Stimulated activated CD8-positive, alpha-beta memory T cell treated with anti-CD3 and anti-CD28 coated beads, Interleukin-12 subunit alpha, Interleukin-12 subunit beta, amount 100 ng/mL, for 24 hours (primary cell): ENCODE measurements around the gene INAVA.
"Not testable (repeated sequence)": the region's sequence is repeated elsewhere in the genome, so short reads cannot be mapped to it uniquely, and the experiment has no call there.

Experiments
- DNase-seq: peaks from one replicate; pipeline ENCODE4 v3.0.0-alpha.2; 2020; ENCODE audit errors: extremely low read depth

Gene INAVA

GRCh38 chr1:200918006-200918405, 23.3 kb downstream of the INAVA start:
- DNase-seq, result no peak

DNA sequence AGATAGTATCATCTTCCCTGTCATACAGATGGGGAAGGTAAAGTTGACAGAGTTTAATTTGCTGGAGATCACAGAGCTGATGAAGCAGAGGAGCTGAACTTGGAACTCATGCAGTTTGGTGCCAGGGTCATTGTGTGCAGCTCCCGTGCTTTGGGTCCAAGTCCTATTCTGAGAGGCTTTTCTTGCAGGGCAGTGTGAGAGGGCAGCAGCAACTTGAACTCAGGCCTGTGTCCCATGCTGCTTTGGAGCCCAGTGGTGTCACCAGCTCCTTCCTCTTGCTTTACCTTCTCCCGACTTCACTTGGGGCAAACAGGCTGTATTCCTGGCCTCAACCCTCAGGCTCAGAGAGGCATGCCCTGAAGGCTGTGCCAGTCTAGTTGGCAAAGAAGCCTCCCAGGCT, 24.7 kb downstream of the INAVA start:
- no peak for DNase-seq

DNA sequence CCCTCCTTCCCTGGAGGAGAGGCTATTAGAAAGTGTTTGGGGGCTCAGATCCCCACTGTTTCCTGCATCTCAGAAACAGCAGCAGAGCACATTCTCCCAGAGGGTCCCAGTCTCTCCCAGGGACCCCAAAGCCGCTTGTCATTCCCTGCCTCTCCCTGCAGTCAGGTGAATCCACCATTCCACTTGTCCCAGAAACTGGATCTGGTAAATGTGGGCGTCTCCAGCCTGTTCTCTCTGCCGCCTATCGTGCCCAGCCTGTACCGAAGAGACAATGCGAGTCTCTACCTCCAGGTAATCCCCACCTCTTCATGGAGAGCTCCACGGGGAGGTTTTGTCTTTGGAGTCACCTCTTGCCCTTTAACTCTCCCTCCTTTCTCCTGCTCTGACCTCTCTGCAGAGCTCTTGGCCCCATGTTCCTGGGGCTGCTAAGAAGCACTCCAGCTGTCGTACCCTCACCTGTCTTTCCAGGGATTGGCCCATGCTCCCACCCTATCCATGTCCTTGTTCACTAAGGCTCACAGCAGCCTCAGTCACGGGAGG, 26.9 kb downstream of the INAVA start:
- no peak for DNase-seq

- no peak for DNase-seq
Measured at GRCh38 chr1:200922406-200922805, 27.7 kb downstream of the INAVA start.

GRCh38 chr1:200923601-200924000, 28.9 kb downstream of the INAVA start:
- no peak for DNase-seq

DNA sequence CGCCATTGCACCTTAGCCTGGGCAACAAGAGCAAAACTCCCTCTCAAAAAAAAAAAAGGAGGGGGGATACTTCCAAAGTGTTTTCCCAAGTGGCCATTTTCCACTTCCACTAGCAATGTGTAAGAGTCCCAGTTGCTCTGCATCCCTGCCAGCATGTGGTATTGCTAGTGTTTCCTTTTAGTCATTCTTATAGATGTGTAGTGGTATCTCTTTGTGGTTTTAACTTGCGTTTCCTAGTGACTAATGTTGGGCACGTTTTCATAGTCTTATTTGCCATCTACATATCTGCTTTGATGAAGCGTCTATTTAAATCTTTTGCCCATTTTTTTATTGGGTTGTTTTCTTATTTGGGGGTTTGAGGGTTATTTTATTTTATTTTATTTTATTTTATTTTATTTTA, 31.1 kb downstream of the INAVA start:
- no peak for DNase-seq

DNA sequence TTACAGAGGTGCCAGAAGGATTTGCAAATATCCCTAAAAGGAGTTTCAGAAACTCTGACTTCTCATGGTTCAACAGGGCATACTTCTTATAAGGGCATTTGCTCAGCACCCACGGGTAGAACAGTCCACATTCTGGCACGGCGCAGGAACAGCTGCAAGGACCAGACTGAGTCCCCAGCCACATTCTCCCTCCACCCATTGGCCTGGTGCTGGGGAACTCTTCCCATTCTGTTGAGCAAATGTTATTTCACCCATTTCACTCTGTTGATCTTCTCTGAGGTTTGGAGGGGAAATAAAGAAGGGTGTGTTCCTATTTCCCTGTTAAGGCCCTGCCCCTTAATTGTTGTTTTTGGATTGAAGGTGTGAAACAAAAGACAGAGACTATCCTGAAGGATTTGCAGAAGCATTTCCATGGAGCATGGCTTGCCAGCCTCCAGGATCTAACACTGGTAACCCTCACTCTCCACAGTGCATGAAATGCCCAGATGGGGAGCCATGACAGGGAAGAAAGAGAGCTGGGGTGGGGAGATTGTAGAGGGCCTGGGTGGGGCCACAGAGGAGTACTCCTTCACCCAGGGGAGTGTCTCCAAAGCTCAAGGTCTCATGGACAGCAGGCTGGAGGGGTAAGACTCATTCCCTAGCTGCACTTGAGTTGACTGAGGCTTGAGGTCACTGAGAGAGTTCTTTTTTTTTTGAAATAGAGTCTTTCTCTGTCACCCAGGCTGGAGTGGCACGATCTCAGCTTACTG, 35.0 kb downstream of the INAVA start:
- no peak for DNase-seq

- DNase-seq, result not testable (repeated sequence)
Measured at GRCh38 chr1:200930285-200930684, 35.6 kb downstream of the INAVA start.

GRCh38 chr1:200931776-200932175, 37.1 kb downstream of the INAVA start:
- DNase-seq, result no peak

DNA sequence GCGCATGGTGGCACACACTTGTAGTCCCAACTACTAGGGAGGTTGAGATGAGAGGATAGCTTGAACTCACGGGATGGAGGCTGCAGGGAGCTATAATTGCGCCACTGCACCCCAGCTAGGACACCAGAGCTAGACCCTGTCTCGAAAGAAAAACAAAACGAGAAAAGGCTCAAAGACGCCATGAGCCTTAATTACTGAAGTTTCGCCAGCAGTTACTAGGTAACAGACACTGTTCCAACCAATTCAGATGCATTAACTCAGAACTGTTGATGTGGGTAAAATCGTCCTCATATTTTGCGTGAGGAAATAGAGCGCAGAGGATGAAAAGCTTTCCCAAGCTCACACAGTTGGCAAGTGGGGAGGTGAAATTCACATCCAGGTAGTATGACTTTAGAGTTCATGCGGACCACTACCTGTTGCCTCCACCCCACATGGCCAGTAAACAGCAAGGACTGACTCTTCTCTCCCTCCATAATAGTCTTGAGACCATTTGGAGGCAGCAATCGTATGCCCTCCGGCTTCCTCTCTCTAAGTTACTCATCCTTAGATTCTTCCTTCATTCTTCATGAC, 40.1 kb downstream of the INAVA start:
- DNase-seq, result no peak

DNA sequence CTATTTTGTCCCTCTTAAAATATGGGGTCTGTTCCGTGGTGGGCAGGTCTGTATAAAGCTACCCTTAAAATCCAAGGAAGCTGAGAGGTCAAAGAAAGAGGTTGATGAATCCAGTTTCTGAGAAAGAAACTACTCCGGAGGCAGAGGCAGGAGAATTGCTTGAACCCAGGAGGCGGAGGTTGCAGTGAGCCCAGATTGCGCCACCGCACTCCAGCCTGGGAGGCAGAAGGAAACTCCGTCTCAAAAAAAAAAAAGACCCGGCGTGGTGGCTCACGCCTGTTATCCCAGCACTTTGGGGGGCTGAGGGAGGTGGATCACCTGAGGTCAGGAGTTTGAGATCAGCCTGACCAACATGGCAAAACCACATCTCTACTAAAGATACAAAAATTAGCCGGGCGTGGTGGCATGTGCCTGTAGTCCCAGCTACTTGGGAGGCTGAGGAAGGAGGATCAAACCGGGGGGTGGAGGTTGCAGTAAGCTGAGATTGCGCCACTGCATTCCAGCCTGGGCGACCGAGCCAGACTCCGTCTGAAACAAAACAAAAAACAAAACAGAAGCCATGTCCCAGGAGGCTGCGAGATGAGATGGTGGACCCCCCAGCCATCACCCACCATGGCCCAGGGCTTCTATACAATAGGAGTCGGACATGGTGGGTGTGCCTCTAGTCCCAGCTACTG, 40.7 kb downstream of the INAVA start:
- DNase-seq, result not testable (repeated sequence)

DNA sequence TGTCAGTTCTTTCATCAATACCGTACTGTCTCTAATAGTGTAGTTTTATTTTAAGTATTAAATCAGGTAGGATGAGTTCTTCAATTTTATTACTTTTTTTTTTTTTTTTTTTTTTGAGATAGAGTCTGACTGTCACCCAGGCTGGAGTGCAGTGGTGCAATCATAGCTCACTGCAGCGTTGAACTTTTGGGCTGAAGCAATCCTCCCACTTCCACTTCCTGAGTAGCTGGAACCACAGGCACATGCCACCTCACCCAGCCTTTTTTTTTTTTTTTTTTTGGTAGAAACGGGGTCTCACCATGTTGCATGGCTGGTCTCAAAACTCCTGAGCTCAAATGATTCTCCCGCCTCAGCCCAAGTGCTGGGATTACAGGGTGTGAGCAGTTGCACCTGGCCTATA, 44.3 kb downstream of the INAVA start:
- DNase-seq, result no peak

DNA sequence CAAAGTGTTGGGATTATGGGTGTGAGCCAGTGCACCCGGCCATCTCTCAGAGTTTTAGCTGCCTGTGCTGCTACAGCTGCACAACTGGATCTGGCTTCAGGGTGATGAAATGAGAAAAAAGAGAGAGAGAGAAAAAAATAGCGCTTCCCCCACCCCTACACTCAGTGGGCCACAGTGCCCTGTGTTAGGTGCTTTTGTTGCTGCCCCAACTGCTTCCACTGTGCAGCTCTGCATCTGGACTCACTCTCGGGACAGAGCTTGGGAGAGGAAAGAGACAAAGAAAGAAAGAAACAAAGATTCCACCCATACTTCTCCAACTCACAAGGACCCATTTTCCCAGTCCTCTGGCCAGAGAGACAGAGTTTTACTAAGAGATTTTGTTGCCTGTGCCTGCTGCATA, 50.4 kb downstream of the INAVA start:
- DNase-seq, result no peak

GRCh38 chr1:200947059-200947566, 52.4 kb downstream of the INAVA start:
- DNase-seq, result no peak

GRCh38 chr1:200949626-200950025, 54.9 kb downstream of the INAVA start:
- no peak for DNase-seq

DNA sequence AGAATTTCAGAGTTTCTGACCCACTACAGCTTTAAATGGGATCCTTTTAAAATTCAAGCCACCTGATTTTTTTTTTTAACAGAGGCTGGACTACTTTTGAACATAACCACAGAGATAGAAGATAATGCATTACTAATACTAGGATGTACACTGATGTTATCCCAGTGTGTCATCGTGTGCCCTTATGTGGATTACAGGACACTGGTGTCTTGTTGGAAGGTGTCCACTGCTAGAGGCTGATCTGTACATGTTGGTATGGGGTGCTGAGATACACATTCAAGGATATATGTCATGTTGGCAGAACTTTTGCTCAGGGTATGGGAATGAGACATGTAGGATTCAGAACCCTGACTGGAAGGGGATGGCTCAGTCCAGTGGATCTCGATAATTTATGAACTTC, 56.3 kb downstream of the INAVA start:
- DNase-seq, result no peak

DNA sequence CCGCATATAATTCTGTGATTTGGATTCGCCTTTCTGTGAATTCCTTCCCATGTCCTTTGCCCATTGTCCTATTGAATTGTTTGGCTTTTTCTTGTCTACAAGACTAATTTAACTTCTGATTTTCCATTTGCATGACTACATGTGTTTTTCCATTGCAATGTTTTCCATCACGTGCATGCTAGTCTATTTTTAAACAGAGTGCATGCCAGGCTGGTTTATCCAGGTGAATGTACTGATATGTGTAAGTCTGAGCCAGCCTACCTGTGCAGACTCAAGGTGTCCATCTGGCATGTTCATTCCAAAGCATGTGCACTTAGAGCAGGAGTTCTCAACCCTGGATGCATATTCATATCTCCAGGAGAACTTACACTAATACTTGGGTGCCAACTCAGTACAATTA, 59.7 kb downstream of the INAVA start:
- no peak for DNase-seq

DNA sequence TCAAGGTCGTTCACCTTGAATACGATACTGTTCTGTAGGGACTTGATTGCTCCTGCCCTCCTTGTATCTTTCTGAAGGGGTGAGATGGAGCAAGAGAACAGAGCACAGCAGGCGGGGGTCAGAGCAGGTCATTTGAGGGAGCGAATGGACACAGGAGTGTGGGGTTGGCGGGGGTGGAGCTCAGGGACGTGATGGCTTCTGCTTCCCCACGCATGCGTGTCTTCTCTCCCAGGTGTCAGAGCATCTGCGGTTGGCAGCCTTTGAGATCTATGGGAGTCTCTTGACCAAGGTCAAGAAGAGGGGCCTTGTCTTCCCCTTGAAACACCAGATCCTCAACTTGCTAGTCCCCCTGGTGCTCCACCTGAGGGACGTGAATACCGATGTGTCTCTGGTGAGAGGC, 63.9 kb downstream of the INAVA start:
- no peak for DNase-seq

DNA sequence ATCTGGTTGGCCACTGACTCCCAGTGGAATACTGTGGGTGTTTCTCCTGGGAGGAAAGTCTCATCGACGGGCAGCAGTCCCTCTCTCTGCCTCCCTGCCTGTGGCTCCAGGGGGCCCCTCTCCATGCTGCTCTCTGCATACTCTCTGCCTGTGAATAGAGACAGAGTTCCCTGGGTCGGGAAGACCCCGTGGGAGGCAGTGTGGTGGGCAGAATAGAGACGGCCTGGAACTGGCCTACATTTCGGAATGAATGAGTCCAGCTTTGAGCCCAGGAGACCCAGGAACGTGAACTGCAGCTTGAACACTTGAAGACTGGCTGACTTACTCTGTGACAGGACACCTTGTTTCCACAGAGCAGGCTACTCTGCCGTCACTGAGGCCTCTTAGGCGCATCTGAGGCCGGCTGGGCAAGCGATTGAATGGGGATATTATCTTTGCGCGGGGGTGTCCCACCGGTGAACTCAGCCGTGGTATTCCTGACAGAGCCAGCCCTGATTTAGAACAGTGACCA, 64.8 kb downstream of the INAVA start:
- no peak for DNase-seq

DNA sequence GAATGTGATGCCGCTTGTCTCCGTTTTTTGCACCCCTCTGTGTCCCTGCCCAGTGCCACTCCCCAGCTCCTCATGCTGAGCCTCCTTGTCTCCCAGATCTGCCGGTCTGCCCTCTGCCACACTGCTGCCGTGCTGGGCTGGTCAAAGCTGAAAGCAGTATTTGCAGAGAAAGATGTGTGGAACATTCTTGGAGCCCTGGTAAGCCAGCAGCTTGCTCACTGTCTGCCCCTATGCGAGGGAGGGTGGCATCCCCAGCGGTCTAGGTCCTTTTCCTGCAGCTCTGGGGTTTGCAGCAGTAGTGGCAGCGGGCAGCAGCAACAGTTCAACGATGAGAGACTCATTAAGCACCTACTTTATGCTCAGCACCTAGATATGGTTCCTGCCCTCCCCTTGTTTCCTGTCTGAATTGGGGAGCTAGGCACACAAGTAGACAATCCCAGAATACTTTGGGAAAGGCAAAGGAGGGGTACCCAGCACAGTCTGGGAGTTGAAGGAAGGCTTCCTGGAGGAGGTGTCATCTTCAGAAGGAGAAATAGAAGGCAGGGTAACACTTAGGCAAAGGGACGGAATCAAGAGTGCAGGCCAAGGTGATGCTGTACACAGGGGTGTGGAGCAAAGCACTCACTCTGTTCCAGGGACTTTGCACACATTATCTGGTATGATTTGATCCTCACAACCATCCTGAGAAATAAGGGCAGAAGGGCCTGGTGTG, 65.7 kb downstream of the INAVA start:
- no peak for DNase-seq

GRCh38 chr1:200960948-200961340, 66.2 kb downstream of the INAVA start:
- no peak for DNase-seq

DNA sequence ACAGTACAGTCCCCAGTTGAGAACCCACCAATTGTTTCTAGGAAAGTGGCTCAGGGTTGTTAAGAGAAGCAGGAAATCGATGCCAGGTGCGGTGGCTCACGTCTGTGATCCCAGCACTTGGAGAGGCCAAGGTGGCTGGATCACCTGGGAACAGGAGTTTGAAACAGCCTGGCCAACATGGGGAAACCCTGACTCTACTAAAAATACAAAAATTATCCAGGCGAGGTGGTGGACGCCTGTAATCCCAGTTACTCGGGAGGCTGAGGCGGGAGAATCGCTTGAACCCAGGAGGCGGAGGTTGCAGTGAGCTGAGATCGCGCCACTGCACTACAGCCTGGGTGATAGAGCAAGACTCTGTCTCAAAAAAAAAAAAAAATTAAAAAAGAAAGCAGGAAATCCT, 67.5 kb downstream of the INAVA start:
- DNase-seq, result not testable (repeated sequence)
